ENCODE data around the gene FBXL13. TPM values are rescaled to one million over a fixed set of nuclear protein-coding genes. Genes with fewer than 3 reads are reported as not detected.
"Not testable (repeated sequence)": the region's sequence is repeated elsewhere in the genome, so short reads cannot be mapped to it uniquely, and the experiment has no call there.

FBXL13 gene
- total RNA-seq, 1 donor from 2014 or later = 0.98 TPM

DNA sequence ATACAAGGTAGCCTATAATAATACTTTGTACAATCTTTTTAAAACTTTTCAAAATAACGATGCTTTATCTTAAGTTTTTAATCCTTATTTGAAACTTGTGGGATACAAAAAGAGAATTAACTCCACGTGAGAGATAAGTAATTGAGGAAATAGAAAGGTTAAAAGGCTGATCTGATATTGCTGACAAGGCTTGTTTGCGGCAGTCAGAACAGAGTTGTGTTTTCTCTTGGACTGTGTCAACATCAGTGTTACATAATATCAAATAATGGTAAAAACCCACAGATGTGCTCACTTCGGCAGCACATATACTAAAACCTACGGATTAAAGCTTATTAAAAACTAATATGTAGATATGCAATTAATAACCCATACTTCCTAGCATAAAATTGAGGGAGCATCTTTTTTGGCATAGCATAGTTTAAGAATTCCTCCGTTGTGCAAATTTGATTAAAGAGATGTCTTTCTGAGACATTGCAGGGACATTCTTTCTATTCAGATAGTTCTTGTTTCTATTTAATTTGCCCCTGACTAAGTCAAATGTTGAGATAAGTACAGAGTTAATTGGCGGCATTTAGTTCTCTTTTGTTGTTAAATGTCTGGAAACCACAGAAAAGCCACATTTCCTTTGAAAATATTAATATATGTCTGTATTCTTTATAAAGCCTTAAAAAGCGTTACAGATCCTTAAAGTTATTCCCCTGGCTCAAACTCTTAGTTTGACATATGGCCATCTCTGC is 262.5 kb downstream of the FBXL13 start:
- no peaks in the 10 kb centered on the region for H3K9me3 ChIP-seq
- H3K27me3 ChIP-seq = no peaks in the 10 kb centered on the region
- H3K27ac ChIP-seq = no peak overlapping the region
- intact Hi-C loops (cut with DNase I) = no loop called here
- no peak for TF ChIP-seq POLR2AphosphoS5 (IDR thresholded peaks at IDR 0.05; ENCODE audit: insufficient read depth in 1 of 2, low read depth in 1 of 2)
- TF ChIP-seq, protein P1, sequence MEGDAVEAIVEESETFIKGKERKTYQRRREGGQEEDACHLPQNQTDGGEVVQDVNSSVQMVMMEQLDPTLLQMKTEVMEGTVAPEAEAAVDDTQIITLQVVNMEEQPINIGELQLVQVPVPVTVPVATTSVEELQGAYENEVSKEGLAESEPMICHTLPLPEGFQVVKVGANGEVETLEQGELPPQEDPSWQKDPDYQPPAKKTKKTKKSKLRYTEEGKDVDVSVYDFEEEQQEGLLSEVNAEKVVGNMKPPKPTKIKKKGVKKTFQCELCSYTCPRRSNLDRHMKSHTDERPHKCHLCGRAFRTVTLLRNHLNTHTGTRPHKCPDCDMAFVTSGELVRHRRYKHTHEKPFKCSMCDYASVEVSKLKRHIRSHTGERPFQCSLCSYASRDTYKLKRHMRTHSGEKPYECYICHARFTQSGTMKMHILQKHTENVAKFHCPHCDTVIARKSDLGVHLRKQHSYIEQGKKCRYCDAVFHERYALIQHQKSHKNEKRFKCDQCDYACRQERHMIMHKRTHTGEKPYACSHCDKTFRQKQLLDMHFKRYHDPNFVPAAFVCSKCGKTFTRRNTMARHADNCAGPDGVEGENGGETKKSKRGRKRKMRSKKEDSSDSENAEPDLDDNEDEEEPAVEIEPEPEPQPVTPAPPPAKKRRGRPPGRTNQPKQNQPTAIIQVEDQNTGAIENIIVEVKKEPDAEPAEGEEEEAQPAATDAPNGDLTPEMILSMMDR (IDR thresholded peaks at IDR 0.05) = no peak
- no peak for TF ChIP-seq POLR2A (IDR thresholded peaks at IDR 0.05)
- H3K4me1 ChIP-seq = no peaks in the 10 kb centered on the region
- no peaks in the 10 kb centered on the region for H3K36me3 ChIP-seq
- no peak overlapping the region for H3K4me3 ChIP-seq
- no peak for DNase-seq (ENCODE audit: extremely low spot score in 2 of 2)

DNA sequence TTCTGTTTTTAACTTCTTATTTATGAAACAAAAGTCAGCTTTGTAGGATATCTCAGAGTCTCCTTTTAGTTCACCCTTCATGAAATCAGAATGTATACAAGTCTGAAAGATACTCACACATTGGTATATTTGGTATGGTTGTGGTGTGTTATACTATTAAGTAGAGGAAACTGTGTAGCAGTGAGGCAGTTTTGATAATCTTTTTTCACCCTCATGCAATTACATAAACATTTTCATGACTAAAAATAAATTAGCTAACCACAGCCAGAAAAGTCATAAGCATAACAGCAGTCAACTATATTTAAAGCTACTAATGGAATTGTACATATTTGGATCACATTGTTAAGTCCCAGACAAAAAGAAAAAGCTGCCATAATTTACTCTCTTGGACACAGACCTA is 263.7 kb downstream of the FBXL13 start:
- no peaks in the 10 kb centered on the region for H3K27me3 ChIP-seq
- intact Hi-C loops (cut with DNase I) = no loop called here
- no peak for DNase-seq (ENCODE audit: extremely low spot score in 2 of 2)
- no peaks in the 10 kb centered on the region for H3K4me1 ChIP-seq
- H3K9me3 ChIP-seq = no peaks in the 10 kb centered on the region
- H3K4me3 ChIP-seq = no peak overlapping the region
- H3K36me3 ChIP-seq = no peaks in the 10 kb centered on the region
- TF ChIP-seq POLR2AphosphoS5 (IDR thresholded peaks at IDR 0.05; ENCODE audit: insufficient read depth in 1 of 2, low read depth in 1 of 2) = no peak
- TF ChIP-seq POLR2A (IDR thresholded peaks at IDR 0.05) = no peak
- TF ChIP-seq, protein P1 (IDR thresholded peaks at IDR 0.05) = no peak
- H3K27ac ChIP-seq = no peak overlapping the region

GRCh38 chr7:102806613-102807012 is 268.0 kb downstream of the FBXL13 start:
- no peak for DNase-seq (ENCODE audit: extremely low spot score in 2 of 2)
- H3K9me3 ChIP-seq = no peaks in the 10 kb centered on the region
- no peaks in the 10 kb centered on the region for H3K27me3 ChIP-seq
- H3K36me3 ChIP-seq = no peaks in the 10 kb centered on the region
- intact Hi-C loops (cut with DNase I) = no loop called here
- TF ChIP-seq, protein P1 (IDR thresholded peaks at IDR 0.05) = no peak
- TF ChIP-seq POLR2AphosphoS5 (IDR thresholded peaks at IDR 0.05; ENCODE audit: insufficient read depth in 1 of 2, low read depth in 1 of 2) (no peak), POLR2A (IDR thresholded peaks at IDR 0.05) (no peak)
- H3K27ac ChIP-seq = no peak overlapping the region
- H3K4me1 ChIP-seq = no peaks in the 10 kb centered on the region
- H3K4me3 ChIP-seq = no peak overlapping the region

- H3K27me3 ChIP-seq; H3K36me3 ChIP-seq; H3K4me3 ChIP-seq; H3K4me1 ChIP-seq; DNase-seq (ENCODE audit: extremely low spot score in 2 of 2); H3K9me3 ChIP-seq; intact Hi-C loops (cut with DNase I); H3K27ac ChIP-seq: not testable (repeated sequence)
These were observed 278.5 kb downstream of the FBXL13 start for GRCh38 chr7:102795987-102796595.

GRCh38 chr7:102794567-102794966 is 280.0 kb downstream of the FBXL13 start:
- H3K27ac ChIP-seq; H3K27me3 ChIP-seq; H3K4me3 ChIP-seq; H3K36me3 ChIP-seq; H3K9me3 ChIP-seq; intact Hi-C loops (cut with DNase I); DNase-seq (ENCODE audit: extremely low spot score in 2 of 2); H3K4me1 ChIP-seq: not testable (repeated sequence)

DNA sequence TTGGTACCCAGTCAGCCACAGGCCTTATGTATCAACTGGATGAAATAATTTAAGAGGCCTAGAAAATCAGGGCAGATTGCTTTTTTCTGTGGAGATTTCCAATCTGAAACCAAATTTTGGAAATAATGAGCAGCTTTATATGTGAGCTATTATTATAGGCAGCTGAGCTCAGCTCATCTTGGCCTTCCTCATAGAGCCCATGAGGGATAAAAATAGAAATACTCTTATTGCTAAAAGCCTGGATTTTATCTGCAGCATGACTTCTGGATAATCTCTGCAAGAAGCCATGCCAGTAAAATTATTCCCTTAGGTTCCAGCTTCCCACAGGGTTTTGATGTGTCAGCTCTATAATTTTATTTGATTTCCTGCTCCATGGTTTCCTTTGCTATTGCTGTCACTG is 282.8 kb downstream of the FBXL13 start:
- H3K27ac ChIP-seq; intact Hi-C loops (cut with DNase I); H3K27me3 ChIP-seq: not testable (repeated sequence)

GRCh38 chr7:102791367-102791766 is 283.2 kb downstream of the FBXL13 start:
- H3K9me3 ChIP-seq; H3K4me1 ChIP-seq; H3K36me3 ChIP-seq; DNase-seq (ENCODE audit: extremely low spot score in 2 of 2); H3K27me3 ChIP-seq; intact Hi-C loops (cut with DNase I); H3K4me3 ChIP-seq; H3K27ac ChIP-seq: not testable (repeated sequence)

More for the DNA sequence above, 282.8 kb downstream of the FBXL13 start:
- H3K36me3 ChIP-seq; H3K4me1 ChIP-seq; H3K4me3 ChIP-seq; H3K9me3 ChIP-seq; DNase-seq (ENCODE audit: extremely low spot score in 2 of 2): not testable (repeated sequence)

DNA sequence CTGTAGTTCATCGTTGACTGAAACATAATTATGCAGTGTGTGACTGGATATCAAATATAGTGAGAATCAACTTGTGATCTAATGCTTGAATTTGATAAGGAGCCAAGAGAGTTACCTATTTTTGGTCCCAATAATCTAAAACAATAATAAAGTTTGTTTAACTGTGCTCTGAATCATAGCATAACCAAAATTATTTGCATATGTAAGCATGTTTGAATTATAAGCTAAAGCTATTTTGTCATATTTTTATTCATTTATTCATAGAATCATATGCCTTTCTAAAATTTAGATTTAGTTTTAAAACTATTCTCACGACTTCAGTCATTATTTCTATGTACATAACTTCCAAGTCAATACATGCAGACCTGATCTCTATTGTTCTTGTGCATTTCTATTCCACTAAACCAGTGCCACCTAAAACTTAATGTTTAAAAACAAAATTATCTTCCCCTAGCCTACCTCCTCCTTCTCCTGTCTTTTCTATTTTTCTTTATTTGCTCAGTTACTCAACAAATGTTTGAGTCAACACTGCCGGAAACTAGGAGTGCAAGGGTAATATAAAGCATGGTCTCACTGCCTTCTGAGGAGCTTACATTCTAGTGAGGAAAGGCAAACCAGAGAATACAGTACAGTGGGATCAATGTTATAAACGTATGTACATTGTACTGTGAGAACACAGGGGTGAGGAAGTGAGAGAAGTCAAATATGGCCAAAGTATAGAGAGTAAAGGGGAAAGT is 284.1 kb downstream of the FBXL13 start:
- H3K4me1 ChIP-seq; intact Hi-C loops (cut with DNase I); H3K27me3 ChIP-seq; H3K27ac ChIP-seq; H3K4me3 ChIP-seq; DNase-seq (ENCODE audit: extremely low spot score in 2 of 2); H3K9me3 ChIP-seq; H3K36me3 ChIP-seq: not testable (repeated sequence)

GRCh38 chr7:102788770-102789169 is 285.8 kb downstream of the FBXL13 start:
- intact Hi-C loops (cut with DNase I); H3K36me3 ChIP-seq; H3K4me1 ChIP-seq; H3K27me3 ChIP-seq; H3K4me3 ChIP-seq; H3K9me3 ChIP-seq; DNase-seq (ENCODE audit: extremely low spot score in 2 of 2); H3K27ac ChIP-seq: not testable (repeated sequence)

All from vagina (tissue), 2 donors.